ENCODE measurements around the gene ADGRL1. TPM values are rescaled to one million over a fixed set of nuclear protein-coding genes. Genes with fewer than 3 reads are reported as not detected.

ADGRL1 gene
- total and polyA plus RNA-seq, 10 donors = 1.8 to 21.1 (median 12.4) TPM

DNA sequence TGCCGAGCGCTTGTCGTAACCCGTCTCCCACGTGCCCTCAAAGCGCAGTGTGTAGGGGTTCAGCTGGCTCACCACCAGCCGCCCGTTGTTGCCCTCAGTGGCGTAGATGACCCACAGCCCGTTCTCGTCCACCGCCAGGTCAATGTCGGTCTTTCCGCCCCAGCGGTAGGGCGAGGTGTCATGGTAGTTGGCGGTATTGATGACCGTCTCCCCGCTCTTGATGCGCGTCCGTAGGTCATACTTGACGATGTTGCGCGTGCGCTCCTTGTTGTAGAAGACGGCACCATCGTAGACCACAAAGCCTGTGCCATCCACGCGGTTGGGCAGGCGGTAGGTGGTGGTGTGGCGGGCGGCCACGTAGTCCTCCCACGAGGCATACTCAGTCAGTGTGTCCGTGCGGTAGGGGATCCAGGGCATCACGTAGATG lies 43.1 kb downstream of the ADGRL1 start:
- no peak for DNase-seq

DNA sequence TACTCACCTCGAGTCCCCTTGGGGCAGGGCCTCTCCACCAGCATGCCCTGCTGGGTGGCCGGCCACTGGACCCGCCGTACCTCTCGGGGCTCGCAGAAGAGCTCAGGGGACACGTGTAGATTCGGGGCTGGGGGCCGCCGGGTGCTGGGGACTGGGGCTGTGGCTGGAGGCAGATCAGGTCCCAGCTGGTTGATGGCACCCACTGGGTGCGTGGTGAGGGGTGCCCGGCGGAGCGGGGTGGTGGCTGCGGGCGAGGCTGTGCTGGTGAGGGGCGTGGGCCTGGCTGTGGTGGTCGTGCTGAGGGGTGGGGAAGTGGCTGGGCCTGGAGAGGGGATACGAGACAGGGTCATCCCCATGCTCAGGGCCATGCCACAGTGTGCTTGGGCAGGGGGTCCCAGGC lies 44.7 kb downstream of the ADGRL1 start:
- Histone ChIP-seq H3K27ac (no peak overlapping the region), H3K4me3 (no peak overlapping the region), H3K9me3 (no peaks in the 10 kb centered on the region), H3K27me3 (replicated peaks in 1 of 7) (peaks cover 0 to 16% (median 0%) of the 10 kb centered on the region in 7 donors), H3K4me1 (peaks cover 0 to 10% (median 7%) of the 10 kb centered on the region in 6 donors), H3K36me3 (peaks cover 3 to 46% (median 18%) of the 10 kb centered on the region in 6 donors)
- 92 to 97% (median 94%) methylated on average over 15 to 19 of the region's 19 CpGs for WGBS, 5 donors
- no peak for DNase-seq
- intact Hi-C loops (cut with DNase I; ENCODE audit: low total_unique reads) = no loop called here
- no peak for TF ChIP-seq POLR2A (IDR thresholded peaks at IDR 0.05)
- TF ChIP-seq, protein P1, sequence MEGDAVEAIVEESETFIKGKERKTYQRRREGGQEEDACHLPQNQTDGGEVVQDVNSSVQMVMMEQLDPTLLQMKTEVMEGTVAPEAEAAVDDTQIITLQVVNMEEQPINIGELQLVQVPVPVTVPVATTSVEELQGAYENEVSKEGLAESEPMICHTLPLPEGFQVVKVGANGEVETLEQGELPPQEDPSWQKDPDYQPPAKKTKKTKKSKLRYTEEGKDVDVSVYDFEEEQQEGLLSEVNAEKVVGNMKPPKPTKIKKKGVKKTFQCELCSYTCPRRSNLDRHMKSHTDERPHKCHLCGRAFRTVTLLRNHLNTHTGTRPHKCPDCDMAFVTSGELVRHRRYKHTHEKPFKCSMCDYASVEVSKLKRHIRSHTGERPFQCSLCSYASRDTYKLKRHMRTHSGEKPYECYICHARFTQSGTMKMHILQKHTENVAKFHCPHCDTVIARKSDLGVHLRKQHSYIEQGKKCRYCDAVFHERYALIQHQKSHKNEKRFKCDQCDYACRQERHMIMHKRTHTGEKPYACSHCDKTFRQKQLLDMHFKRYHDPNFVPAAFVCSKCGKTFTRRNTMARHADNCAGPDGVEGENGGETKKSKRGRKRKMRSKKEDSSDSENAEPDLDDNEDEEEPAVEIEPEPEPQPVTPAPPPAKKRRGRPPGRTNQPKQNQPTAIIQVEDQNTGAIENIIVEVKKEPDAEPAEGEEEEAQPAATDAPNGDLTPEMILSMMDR (IDR thresholded peaks at IDR 0.05 in 8 of 11, conservative IDR thresholded peaks at IDR 0.05 in 3 of 11) = no peak
- TF ChIP-seq POLR2AphosphoS5 (IDR thresholded peaks at IDR 0.05) = peak in 1 of 3 donors; percentile 35

More for the DNA sequence above, 43.1 kb downstream of the ADGRL1 start:
- WGBS, 5 donors = 96 to 97% (median 96%) methylated on average over 37 to 38 of the region's 38 CpGs
- no peak overlapping the region for H3K27ac ChIP-seq
- H3K4me3 ChIP-seq = no peak overlapping the region
- H3K36me3 ChIP-seq = peaks cover 1 to 31% (median 5%) of the 10 kb centered on the region in 6 donors
- H3K9me3 ChIP-seq = no peaks in the 10 kb centered on the region
- intact Hi-C loops (cut with DNase I; ENCODE audit: low total_unique reads) = no loop called here
- H3K4me1 ChIP-seq = peaks cover 9 to 26% (median 22%) of the 10 kb centered on the region in 6 donors
- H3K27me3 ChIP-seq (replicated peaks in 1 of 7) = peaks cover 0 to 32% (median 0%) of the 10 kb centered on the region in 7 donors
- TF ChIP-seq POLR2AphosphoS5 (IDR thresholded peaks at IDR 0.05) = peak in 2 of 3 donors; percentile 40 to 57
- TF ChIP-seq, protein P1 (IDR thresholded peaks at IDR 0.05 in 8 of 11, conservative IDR thresholded peaks at IDR 0.05 in 3 of 11) = no peak

DNA sequence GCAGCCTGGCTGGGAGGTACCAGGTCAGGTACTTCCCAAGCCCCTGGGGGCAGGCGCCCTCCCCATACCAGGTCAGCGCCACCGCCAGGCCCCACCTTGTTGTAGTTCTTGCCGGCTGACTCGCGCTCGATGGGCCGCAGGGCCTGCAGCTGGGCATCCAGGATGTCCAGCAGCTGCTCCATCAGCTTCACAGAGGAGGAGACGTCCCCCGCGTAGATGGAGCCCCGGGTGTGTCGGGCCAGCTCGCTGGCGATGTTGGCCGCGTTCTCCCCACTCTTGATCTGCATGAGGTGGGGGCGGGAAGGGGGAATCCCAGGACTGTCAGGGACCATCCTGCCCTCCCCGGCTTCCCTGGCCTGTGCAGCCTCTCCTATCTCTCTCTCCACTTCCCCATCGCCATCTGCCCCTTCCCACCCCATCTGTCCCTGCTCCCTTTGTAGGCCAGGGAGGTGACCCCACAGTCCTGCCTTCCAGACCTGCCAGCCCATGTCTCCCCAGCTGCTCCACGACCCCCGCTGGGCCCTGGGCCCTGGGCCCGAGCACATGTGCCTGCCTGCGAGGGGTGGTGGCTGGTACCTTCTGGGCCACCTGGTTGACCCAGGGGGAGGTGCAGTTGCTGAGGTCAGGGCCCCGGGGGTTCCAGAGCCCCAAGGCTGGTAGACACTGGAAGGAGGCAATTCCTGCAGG lies 45.8 kb downstream of the ADGRL1 start:
- no peak overlapping the region for H3K27ac ChIP-seq
- peaks cover 0 to 6% (median 0%) of the 10 kb centered on the region in 7 donors for H3K27me3 ChIP-seq (replicated peaks in 1 of 7)
- TF ChIP-seq, protein P1 (IDR thresholded peaks at IDR 0.05 in 8 of 11, conservative IDR thresholded peaks at IDR 0.05 in 3 of 11) = no peak
- peak in 1 of 3 donors; percentile 25 for TF ChIP-seq POLR2AphosphoS5 (IDR thresholded peaks at IDR 0.05)
- H3K36me3 ChIP-seq = peaks cover 3 to 58% (median 25%) of the 10 kb centered on the region in 6 donors
- no peaks in the 10 kb centered on the region for H3K9me3 ChIP-seq
- DNase-seq = no peak
- WGBS, 5 donors = 83 to 88% (median 86%) methylated on average over 17 to 25 of the region's 25 CpGs
- H3K4me1 ChIP-seq = no peaks in the 10 kb centered on the region
- H3K4me3 ChIP-seq = no peak overlapping the region
- intact Hi-C loops (cut with DNase I; ENCODE audit: low total_unique reads) = no loop called here

DNA sequence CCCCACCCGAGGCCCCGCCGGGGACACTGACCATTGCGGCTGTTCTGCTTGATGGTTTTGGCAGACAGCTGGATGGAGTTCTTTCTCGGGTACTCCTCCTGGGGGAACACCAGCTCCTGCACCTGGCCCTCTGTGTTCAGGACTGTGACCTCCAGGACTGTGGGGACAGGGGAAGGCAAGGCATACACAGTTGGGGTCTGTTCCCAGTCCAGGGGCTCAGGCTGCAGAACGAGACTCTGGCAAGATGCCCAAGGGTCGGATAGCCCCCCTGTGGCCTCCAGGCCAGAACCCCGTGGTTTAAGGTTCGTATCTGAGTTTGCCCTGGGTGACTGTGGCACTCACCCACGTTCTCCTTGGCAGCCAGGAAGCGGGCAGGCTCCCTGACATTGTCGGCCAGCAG lies 46.9 kb downstream of the ADGRL1 start:
- intact Hi-C loops (cut with DNase I; ENCODE audit: low total_unique reads) = no loop called here

More for the DNA sequence above, 46.9 kb downstream of the ADGRL1 start:
- no peaks in the 10 kb centered on the region for H3K9me3 ChIP-seq
- TF ChIP-seq POLR2A (IDR thresholded peaks at IDR 0.05) = no peak
- peak in 1 of 3 donors; percentile 34 for TF ChIP-seq POLR2AphosphoS5 (IDR thresholded peaks at IDR 0.05)
- H3K27me3 ChIP-seq (replicated peaks in 1 of 7) = no peaks in the 10 kb centered on the region
- H3K36me3 ChIP-seq = peaks cover 3 to 63% (median 26%) of the 10 kb centered on the region in 6 donors
- no peak for DNase-seq
- no peaks in the 10 kb centered on the region for H3K4me1 ChIP-seq
- H3K27ac ChIP-seq = no peak overlapping the region
- no peak overlapping the region for H3K4me3 ChIP-seq
- 48 to 83% (median 71%) methylated on average over 4 to 12 of the region's 12 CpGs for WGBS, 5 donors

Measured in spleen (tissue), 11 donors.